GM18499 (cell line): ENCODE data around the gene EML2.
"Not testable (repeated sequence)": the region's sequence is repeated elsewhere in the genome, so short reads cannot be mapped to it uniquely, and the experiment has no call there.

Experiments
- ATAC-seq: cut with Tn5 transposase; IDR thresholded peaks from one replicate; pipeline ENCODE4 v1.9.1; 2021; ENCODE audit warnings: moderate number of reproducible peaks; ENCODE audit not compliant: insufficient read depth, unreplicated experiment

The EML2 gene

GRCh38 chr19:45653634-45654033, 14.4 kb upstream of the EML2 start:
- no peak for ATAC-seq

DNA sequence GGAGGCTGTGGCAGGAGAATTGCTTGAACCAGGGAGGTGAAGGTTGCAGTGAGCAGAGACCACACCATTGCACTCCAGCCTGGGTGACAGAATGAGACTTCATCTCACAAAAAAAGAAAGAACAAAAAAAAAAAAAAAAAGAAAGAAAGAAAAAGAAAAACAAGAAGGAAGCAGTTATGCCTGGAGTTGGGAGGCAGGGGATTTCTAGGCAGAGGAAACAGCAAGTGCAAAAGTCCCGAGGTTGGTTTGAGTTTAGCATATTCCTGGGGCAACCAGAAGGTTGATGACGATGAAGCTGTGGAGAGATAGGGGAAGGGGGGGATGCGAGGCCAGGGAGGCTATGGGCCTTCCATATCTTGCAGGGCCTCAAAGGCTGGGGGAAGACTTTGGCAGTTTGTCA, 11.5 kb upstream of the EML2 start:
- no peak for ATAC-seq

DNA sequence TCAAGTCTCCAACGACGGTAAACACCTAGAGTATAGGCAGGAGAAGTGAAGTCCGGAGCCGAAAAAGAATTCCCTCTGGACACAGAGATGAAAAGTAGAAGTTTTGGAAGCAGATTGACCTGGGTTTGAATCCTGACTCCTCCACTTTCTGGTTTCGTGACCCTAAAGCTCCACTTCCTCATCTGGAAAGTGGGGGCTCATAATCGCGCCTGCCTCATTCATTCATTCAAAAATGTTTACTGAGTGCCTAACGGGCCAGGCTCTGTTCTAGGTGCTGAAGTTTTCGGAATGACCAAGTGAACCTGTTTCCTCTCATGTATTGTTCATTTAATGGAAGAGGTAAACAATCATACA, 7.1 kb upstream of the EML2 start:
- ATAC-seq: no peak

GRCh38 chr19:45645631-45646344, 6.6 kb upstream of the EML2 start:
- ATAC-seq: no peak

DNA sequence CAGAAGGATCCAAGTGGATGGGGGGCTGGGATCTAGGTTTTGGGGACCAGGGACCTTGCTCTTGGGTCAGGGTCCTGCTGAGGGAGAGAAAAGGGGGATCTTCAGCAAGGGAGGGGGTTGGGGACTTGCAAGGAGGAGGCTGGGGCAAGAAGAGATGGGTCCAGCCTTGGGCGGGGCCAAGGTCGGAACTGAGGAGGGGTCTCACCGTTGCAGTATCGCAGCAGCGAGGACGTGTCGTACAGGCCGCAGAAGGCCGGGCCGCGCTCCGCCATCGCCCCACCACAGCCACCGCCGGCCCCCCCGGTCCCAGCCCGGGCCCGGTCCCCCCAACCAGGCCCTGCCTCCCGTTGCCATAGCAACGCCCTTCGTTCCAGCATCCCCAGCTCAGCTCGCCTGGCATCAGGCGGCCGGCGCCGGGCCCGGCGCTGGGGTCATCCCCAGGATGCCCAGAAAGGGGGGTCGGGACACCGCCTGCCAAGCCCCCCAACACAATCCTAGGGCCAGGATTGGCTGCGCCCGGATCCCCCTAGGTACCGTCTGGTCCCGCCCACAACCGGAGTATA, 6.0 kb upstream of the EML2 start:
- ATAC-seq: no peak

DNA sequence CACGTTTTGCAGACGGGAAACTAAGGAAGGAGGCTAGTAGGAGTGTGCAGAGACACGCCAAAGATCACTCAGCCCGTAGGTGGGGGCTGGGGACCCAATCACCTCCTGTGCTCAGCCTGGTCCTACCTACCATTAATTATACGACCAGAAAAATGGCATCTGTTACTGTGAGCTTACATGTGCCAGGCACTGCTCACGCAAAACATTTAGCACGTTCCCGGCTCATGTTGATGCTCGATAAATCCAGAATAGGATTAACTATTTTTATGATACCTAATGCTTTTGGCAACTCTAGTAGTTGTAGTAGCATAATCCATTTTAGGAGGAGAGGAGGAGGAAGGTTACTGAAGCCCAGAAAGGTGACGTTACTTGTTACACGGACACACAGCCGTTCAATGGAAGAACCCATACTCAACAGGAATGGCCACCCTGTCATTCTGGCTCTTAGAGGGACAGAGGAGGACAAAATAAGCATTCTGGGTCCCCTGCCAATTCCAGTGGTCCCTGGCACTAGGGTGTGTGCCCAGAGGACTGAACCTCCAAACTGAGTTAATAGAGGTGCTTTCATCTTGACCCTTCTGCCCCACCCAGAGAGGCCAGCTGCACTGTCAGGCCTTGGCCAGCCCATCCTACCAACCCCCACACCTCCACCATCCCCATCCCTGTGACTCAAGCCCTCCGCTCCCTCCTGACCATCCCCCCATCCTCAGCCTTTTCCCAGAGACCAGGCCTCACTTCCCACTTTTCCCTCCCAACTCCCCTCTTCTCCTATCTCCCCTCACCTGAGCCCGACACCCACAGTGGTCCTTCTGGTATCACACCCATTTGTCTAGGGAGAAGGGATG, 5.0 kb upstream of the EML2 start:
- ATAC-seq: no peak

DNA sequence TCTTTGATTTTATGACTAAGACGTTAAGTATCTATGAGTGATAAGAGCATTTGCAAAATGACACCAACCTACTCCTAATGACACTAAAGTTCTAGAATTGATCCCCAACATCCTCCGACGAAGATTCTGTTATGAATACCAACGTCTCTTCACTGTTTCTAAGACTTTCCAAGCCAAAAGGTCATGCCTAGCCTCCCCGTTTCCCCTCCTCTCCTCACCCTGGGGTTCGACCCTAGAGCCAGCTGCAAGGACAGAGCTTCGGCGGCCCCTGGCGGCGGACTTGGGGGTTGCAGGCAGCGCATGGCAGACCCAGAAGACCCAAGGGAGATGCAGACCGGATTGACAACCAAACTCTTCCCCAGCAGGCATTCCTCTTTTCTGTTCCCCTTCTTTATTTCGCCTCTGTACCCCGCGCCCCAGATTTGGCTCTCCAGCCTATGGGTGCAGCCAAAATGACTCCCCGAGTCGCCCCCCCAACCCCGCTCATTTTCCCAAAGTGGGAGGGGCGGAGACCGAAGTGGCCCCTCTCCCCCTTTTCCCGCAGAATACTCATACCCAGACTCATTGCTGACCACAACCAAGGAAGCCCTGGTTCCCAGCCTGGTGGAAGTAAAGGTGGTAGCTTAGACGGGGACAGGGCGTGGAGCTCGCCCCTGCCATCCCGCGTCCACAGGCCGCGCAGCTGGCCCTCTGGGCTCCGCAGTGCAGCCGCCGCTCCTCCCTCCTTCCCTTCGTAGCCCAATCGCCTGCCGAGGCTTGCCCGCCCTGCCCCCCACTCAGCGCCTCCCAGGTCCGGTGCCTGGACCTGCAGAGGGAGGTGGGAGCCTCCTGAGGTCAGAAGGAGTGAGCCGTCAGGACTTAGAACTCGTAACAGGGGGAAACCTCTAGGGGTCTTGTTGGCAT, 4.1 kb upstream of the EML2 start:
- ATAC-seq: peak; percentile 14

- ATAC-seq: no peak
Observed at GRCh38 chr19:45641274-45642105, 2.3 kb upstream of the EML2 start.

DNA sequence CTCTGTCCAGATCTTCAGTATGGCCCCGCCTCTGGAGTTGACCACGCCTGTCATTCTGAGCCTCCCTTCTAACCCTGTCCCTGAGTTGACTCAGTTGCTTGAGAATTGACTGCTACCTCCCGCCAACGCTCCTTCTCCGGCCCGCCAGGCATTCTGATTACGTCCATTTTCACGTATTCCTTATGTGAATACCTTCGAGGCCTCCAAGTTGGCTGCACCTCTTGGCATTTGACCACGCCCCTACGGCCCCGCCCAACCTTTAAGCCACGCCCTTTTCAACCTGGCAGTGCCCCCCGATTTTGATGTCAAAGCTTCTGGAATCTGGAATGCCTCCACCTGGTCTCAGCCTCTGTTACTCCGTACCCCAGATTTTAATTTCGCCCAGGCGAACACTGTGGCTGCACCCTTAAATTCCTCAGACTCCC, 1.7 kb upstream of the EML2 start:
- no peak for ATAC-seq

GRCh38 chr19:45637890-45638667, 1.1 kb downstream of the EML2 start:
- no peak for ATAC-seq

- ATAC-seq: no peak
Observed at GRCh38 chr19:45636902-45637301, 2.3 kb downstream of the EML2 start.

GRCh38 chr19:45636275-45636674, 2.9 kb downstream of the EML2 start:
- ATAC-seq: no peak

GRCh38 chr19:45632468-45633196, 6.6 kb downstream of the EML2 start:
- no peak for ATAC-seq

GRCh38 chr19:45630463-45630862, 8.7 kb downstream of the EML2 start:
- no peak for ATAC-seq

GRCh38 chr19:45629704-45630103, 9.5 kb downstream of the EML2 start:
- no peak for ATAC-seq

GRCh38 chr19:45628219-45628618, 11.0 kb downstream of the EML2 start:
- not testable (repeated sequence) for ATAC-seq

DNA sequence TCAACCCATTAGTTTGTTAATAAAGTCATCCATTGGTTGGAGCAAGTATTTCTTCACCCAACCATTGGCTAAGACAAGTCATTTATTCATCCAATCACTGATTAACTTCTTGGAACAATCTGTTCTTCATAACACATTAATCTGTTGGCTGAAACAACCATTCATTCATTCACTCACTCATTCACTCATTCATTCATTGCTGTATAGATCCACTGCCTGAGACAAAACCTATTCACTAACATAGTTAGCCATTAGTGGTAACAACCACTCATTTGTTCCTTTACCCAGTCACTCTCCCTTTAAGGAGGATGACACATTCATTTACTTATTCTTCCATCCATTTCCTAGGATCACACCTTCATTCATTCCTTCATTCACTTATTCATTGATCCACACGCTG, 15.2 kb downstream of the EML2 start:
- no peak for ATAC-seq

DNA sequence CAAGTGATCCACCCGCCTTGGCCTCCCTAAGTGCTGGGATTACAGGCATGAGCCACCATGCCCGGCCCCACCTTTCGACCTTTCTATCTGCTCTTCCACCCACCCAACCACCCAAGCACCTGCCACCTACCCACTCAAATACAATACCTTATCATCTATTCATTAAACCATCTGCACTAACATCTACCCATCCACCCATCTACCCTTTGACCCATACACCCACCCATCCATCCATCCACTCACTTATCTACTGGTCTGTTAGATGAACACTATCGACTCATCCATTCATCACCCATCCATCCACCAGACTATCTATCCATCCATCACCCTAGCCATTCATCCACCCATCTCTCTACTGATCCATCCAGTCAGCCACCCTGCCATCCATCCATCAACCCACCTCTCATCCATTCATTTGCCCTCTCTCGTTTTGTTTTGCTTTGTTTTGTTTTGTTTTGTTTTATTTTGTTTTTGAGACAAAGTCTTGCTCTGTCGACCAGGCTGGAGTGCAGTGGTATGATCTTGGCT, 17.2 kb downstream of the EML2 start:
- ATAC-seq: no peak
